Measurements from ENCODE around the gene NTN1.

DNA sequence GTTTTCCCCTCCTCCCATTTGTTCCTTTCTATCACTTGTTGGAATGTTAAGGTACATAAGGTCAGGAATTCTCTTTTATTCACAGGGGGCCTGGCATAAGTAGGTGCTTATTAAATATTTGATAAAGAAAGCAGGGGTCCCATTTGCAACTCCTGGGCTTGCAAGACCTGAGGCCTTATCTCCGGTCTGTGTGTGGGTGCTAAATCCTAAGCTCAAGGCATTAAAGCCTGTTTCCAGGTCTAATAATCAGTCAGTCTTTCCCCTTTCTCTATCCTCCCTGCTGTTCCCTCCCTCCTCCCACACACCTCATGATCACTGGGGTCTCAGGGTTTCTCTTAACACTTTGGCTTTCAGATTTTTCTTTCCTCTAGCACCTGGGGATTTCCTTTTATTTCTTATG, 17.1 kb downstream of the NTN1 start:
- TF ChIP-seq, protein P1, sequence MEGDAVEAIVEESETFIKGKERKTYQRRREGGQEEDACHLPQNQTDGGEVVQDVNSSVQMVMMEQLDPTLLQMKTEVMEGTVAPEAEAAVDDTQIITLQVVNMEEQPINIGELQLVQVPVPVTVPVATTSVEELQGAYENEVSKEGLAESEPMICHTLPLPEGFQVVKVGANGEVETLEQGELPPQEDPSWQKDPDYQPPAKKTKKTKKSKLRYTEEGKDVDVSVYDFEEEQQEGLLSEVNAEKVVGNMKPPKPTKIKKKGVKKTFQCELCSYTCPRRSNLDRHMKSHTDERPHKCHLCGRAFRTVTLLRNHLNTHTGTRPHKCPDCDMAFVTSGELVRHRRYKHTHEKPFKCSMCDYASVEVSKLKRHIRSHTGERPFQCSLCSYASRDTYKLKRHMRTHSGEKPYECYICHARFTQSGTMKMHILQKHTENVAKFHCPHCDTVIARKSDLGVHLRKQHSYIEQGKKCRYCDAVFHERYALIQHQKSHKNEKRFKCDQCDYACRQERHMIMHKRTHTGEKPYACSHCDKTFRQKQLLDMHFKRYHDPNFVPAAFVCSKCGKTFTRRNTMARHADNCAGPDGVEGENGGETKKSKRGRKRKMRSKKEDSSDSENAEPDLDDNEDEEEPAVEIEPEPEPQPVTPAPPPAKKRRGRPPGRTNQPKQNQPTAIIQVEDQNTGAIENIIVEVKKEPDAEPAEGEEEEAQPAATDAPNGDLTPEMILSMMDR (IDR thresholded peaks at IDR 0.05; ENCODE audit: low read length) = no peak
- no peak for TF ChIP-seq EZH2 (IDR thresholded peaks at IDR 0.05; ENCODE audit: borderline replicate concordance, low read length)

Measured in OCI-LY1 (cell line).